SK-N-SH (cell line): Measurements from ENCODE around the gene SELENOM. TPM values are rescaled to one million over a fixed set of nuclear protein-coding genes. Genes with fewer than 3 reads are reported as not detected.
A peak's percentile ranks its signal among the peaks of the same experiment; 100 is the strongest.

Experiments
- CTCF ChIA-PET: fragments of 300-600, 350-600 bp; formaldehyde crosslinking; extraction: SDS; loops from one replicate; lab custom pipeline; 2021; lab: Yijun Ruan, JAX
- POLR2A ChIA-PET: fragments of 350-600 bp; sonication (Branson Sonifier 250); formaldehyde crosslinking; extraction: SDS; loops from one replicate; lab custom pipeline; 2020; ENCODE audit warnings: antibody characterized with exemption, inconsistent platforms; lab: Yijun Ruan, JAX
- DNase-seq: peaks from one replicate; pipeline ENCODE4 v3.0.0; 2012
- H2AFZ ChIP-seq: fragments of 200-600 bp; sonication (generic); 2 replicates; pipeline ENCODE4 v1.8.1; 2016; ENCODE audit warnings: antibody characterized with exemption, mild to moderate bottlenecking, low read depth
- H3F3A ChIP-seq: fragments of 200-600 bp; sonication (generic); replicated peaks from 2 replicates; pipeline ENCODE3; 2016; ENCODE audit warnings: antibody characterized with exemption, mild to moderate bottlenecking; ENCODE audit not compliant: insufficient read depth
- H3K27ac ChIP-seq, 2 experiments: fragments of 200-500 bp in 1 of 2; fragments of 200-600 bp in 1 of 2; sonication (Bioruptor generic) in 1 of 2; sonication (generic), shearing (Covaris generic) in 1 of 2; 2 replicates each; pipeline versions ENCODE4 v1.5.1 to v1.6.1; 2014 to 2016; ENCODE audit warnings: low read depth in 2 of 2, inconsistent platforms in 1 of 2, low read length in 1 of 2, mild to moderate bottlenecking in 1 of 2, mixed read lengths in 1 of 2
- H3K27me3 ChIP-seq: fragments of 200-600 bp; sonication (generic), shearing (Covaris generic); 2 replicates; pipeline ENCODE4 v1.6.1; 2016; ENCODE audit warnings: mixed run types; ENCODE audit not compliant: insufficient read depth
- H3K36me3 ChIP-seq, 2 experiments: fragments of 200-500 bp in 1 of 2; fragments of 200-600 bp in 1 of 2; sonication (Bioruptor generic) in 1 of 2; sonication (generic) in 1 of 2; replicated peaks in 1 of 2; 2 replicates each; pipeline versions ENCODE3 to v1.5.1; 2014 to 2016; ENCODE audit warnings: low read length in 1 of 2, mild to moderate bottlenecking in 1 of 2; ENCODE audit not compliant: insufficient read depth in 2 of 2, control insufficient read depth in 1 of 2
- H3K4me1 ChIP-seq, 2 experiments: fragments of 200-500 bp in 1 of 2; fragments of 200-600 bp in 1 of 2; sonication (Bioruptor generic) in 1 of 2; sonication (generic), shearing (Covaris generic) in 1 of 2; 2 replicates each; pipeline versions ENCODE4 v1.5.1 to v1.6.1; 2014 to 2016; ENCODE audit warnings: low read depth in 1 of 2, low read length in 1 of 2, mixed run types in 1 of 2; ENCODE audit not compliant: insufficient read depth in 2 of 2, control insufficient read depth in 1 of 2
- H3K4me2 ChIP-seq: fragments of 200-600 bp; sonication (generic), shearing (Covaris generic); 2 replicates; pipeline ENCODE4 v1.6.1; 2017; ENCODE audit warnings: mixed run types
- H3K4me3 ChIP-seq, 2 experiments: fragments of 200-500 bp in 1 of 2; fragments of 200-600 bp in 1 of 2; sonication (Bioruptor generic) in 1 of 2; sonication (generic), shearing (Covaris generic) in 1 of 2; 2 replicates each; pipeline versions ENCODE4 v1.5.1 to v1.8.1; 2014 to 2016; ENCODE audit warnings: low read depth in 2 of 2, inconsistent platforms in 1 of 2, low read length in 1 of 2, mild to moderate bottlenecking in 1 of 2, mixed read lengths in 1 of 2, moderate library complexity in 1 of 2
- H3K79me2 ChIP-seq: fragments of 200-600 bp; sonication (generic); 2 replicates; pipeline ENCODE4 v1.8.1; 2017; ENCODE audit warnings: mild to moderate bottlenecking; ENCODE audit not compliant: insufficient read depth
- H3K9ac ChIP-seq: fragments of 200-600 bp; sonication (generic); 2 replicates; pipeline ENCODE4 v1.6.1; 2017; ENCODE audit warnings: mixed run types
- H3K9me2 ChIP-seq: fragments of 200-600 bp; sonication (generic); 2 replicates; pipeline ENCODE4 v1.6.1; 2017; ENCODE audit warnings: mixed run types
- H3K9me3 ChIP-seq: fragments of 200-600 bp; sonication (generic); 2 replicates; pipeline ENCODE4 v1.6.1; 2017; ENCODE audit warnings: mixed run types, mild to moderate bottlenecking, moderate library complexity
- H4K20me1 ChIP-seq: fragments of 200-600 bp; sonication (generic); 2 replicates; pipeline ENCODE4 v1.6.1; 2017; ENCODE audit warnings: mild to moderate bottlenecking, mixed run types; ENCODE audit not compliant: insufficient read depth
- CHD2 ChIP-seq: fragments of 150-350 bp; IDR thresholded peaks from 2 replicates; pipeline ENCODE4 v1.6.1; 2018; ENCODE audit warnings: low read length; ENCODE audit not compliant: partially characterized antibody
- EP300 ChIP-seq, 2 experiments: IDR thresholded peaks; 2 replicates each; pipeline versions ENCODE4 v1.4.0 to v1.6.1; 2012; ENCODE audit warnings: borderline replicate concordance in 1 of 2, low read depth in 1 of 2, low read length in 1 of 2
- EZH2phosphoT487 ChIP-seq: fragments of 200-600 bp; sonication (generic); IDR thresholded peaks from 2 replicates; pipeline ENCODE4 v1.6.1; 2017; ENCODE audit warnings: low read depth, mixed run types, mild to moderate bottlenecking, antibody characterized with exemption, moderate library complexity, borderline replicate concordance
- FOSL2 ChIP-seq: IDR thresholded peaks from 2 replicates; pipeline ENCODE4 v1.4.0; 2012; ENCODE audit warnings: low read depth, mild to moderate bottlenecking, moderate library complexity, borderline replicate concordance
- FOXJ3 ChIP-seq: sonication (generic); formaldehyde crosslinking; IDR thresholded peaks from 2 replicates; pipeline ENCODE4 v1.5.1; 2020; ENCODE audit warnings: mild to moderate bottlenecking, missing genetic modification reagents
- FOXM1 ChIP-seq: IDR thresholded peaks from 2 replicates; pipeline ENCODE4 v1.4.0; 2012; ENCODE audit warnings: low read depth, mild to moderate bottlenecking
- GABPA ChIP-seq: IDR thresholded peaks from 2 replicates; pipeline ENCODE4 v1.4.0; 2012; ENCODE audit warnings: low read depth, mild to moderate bottlenecking
- GATA2 ChIP-seq: sonication (generic); formaldehyde crosslinking; IDR thresholded peaks from 2 replicates; pipeline ENCODE4 v1.5.0; 2020; ENCODE audit warnings: mild to moderate bottlenecking, missing genetic modification reagents
- IRF3 ChIP-seq: fragments of 150-350 bp; IDR thresholded peaks from 2 replicates; pipeline ENCODE4 v1.6.1; 2016; ENCODE audit warnings: mild to moderate bottlenecking, low read depth, low read length
- MAX ChIP-seq: IDR thresholded peaks from 2 replicates; pipeline ENCODE4 v1.4.0; 2012; ENCODE audit warnings: low read depth
- MEF2A ChIP-seq: IDR thresholded peaks from 2 replicates; pipeline ENCODE4 v1.4.0; 2012; ENCODE audit warnings: low read depth, borderline replicate concordance
- MXI1 ChIP-seq: IDR thresholded peaks from 2 replicates; pipeline ENCODE4 v1.6.1; 2012; ENCODE audit warnings: mild to moderate bottlenecking, low read depth, low read length, improper control_type of control experiment
- NFIC ChIP-seq: IDR thresholded peaks from 2 replicates; pipeline ENCODE4 v1.4.0; 2012; ENCODE audit warnings: borderline replicate concordance
- NRF1 ChIP-seq: IDR thresholded peaks from 2 replicates; pipeline ENCODE4 v1.6.1; 2012; ENCODE audit warnings: low read depth, mild to moderate bottlenecking, low read length
- RAD21 ChIP-seq: IDR thresholded peaks from 2 replicates; pipeline ENCODE4 v1.6.1; 2012; ENCODE audit warnings: mild to moderate bottlenecking, low read length
- REST ChIP-seq: IDR thresholded peaks from 2 replicates; pipeline ENCODE4 v1.6.1; 2012; ENCODE audit warnings: mild to moderate bottlenecking, low read depth, low read length, moderate library complexity
- RXRA ChIP-seq: IDR thresholded peaks from 2 replicates; pipeline ENCODE4 v1.4.0; 2012; ENCODE audit warnings: low read depth, mild to moderate bottlenecking, borderline replicate concordance
- SIN3A ChIP-seq: IDR thresholded peaks from 2 replicates; pipeline ENCODE4 v1.6.1; 2012; ENCODE audit warnings: low read depth, mild to moderate bottlenecking, low read length, moderate library complexity, borderline replicate concordance
- SMC3 ChIP-seq: IDR thresholded peaks from 2 replicates; pipeline ENCODE4 v1.6.1; 2012; ENCODE audit warnings: low read depth, low read length, improper control_type of control experiment
- TAF1 ChIP-seq: IDR thresholded peaks from 2 replicates; pipeline ENCODE4 v1.6.1; 2012; ENCODE audit warnings: low read depth, mild to moderate bottlenecking, low read length, moderate library complexity, borderline replicate concordance
- TCF12 ChIP-seq: IDR thresholded peaks from 2 replicates; pipeline ENCODE4 v1.4.0; 2012
- TEAD4 ChIP-seq: IDR thresholded peaks from 2 replicates; pipeline ENCODE4 v1.4.0; 2012; ENCODE audit warnings: mild to moderate bottlenecking, borderline replicate concordance; ENCODE audit not compliant: insufficient read depth
- WGBS: methylation state at CpG from one replicate; pipeline ENCODE4 v1.1.6; 2017; ENCODE audit warnings: low lambda C conversion rate; 5-methylcytosine and 5-hydroxymethylcytosine counted together
- polyA plus RNA-seq, 3 experiments: library from polyadenylated mRNA; depleted of rRNA; stranded (reverse); fragments of >200 nt; gene quantifications; 2 replicates each; pipeline ENCODE4 v1.2.3, GENCODE V29; 2012

SELENOM gene
- polyA plus RNA-seq, 1 of the 3 experiments (the other 2 are of a cell fraction): 117 TPM

DNA sequence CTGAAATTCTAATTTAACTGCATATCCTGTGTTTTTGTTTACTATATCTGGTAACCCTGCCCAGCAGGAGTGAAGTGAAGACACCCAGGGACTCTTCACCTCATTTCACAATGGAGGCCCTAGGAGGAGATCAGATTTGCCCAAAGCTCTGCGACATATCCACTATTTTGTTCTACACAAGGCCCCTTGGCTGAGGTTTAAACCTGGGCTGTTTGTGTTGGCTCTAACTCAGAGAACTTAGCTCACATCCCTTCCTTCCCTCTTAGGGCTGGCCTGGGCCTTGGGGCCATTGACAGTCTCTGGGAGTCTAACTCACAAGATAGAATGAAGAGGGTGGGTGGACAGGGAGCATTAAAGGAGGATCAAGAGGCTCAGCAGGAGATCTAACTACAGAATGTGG lies 41.1 kb upstream of the SELENOM start:
- Histone ChIP-seq H3K9me3 (0 out of 2 replicates have a peak, but pooled peaks cover 4% of the 10 kb centered on the region), H3K4me3 (no peak overlapping the region), H3K36me3 (no peaks in the 10 kb centered on the region), H3F3A (no peaks in the 10 kb centered on the region), H4K20me1 (no peaks in the 10 kb centered on the region), H3K9ac (no peak overlapping the region), H3K27me3 (no peaks in the 10 kb centered on the region), H3K27ac (no peak overlapping the region), H3K4me1 (peaks cover 0 to 4% of the 10 kb centered on the region in 2 experiments; a peak in 1 of 4 replicates), H3K4me2 (no peak overlapping the region), H2AFZ (peak overlapping the region; percentile 76), H3K9me2 (no peaks in the 10 kb centered on the region), H3K79me2 (no peaks in the 10 kb centered on the region)
- no peak for DNase-seq
- ChIA-PET POLR2A (no interaction called here), CTCF (interaction anchor here (0.5 to 6.6 kb wide), 23 partner anchors 9 to 385 kb away, joined by 3 to 53 read pairs (median 4); partner anchors contain the start of genes PLA2G3, RNF185 and SELENOM)
- no peak for TF ChIP-seq IRF3
- TF ChIP-seq RAD21: no peak
- TF ChIP-seq CHD2: no peak
- TF ChIP-seq MXI1: no peak
- no peak for TF ChIP-seq MEF2A
- TF ChIP-seq NFIC: no peak
- no peak for TF ChIP-seq TAF1
- TF ChIP-seq GATA2 (CRISPR knock-in tag): no peak
- TF ChIP-seq EZH2phosphoT487: no peak
- TF ChIP-seq TCF12: no peak
- no peak for TF ChIP-seq FOXM1
- TF ChIP-seq TEAD4: no peak
- 100% methylated on average over 1 of the region's 1 CpG for WGBS

DNA sequence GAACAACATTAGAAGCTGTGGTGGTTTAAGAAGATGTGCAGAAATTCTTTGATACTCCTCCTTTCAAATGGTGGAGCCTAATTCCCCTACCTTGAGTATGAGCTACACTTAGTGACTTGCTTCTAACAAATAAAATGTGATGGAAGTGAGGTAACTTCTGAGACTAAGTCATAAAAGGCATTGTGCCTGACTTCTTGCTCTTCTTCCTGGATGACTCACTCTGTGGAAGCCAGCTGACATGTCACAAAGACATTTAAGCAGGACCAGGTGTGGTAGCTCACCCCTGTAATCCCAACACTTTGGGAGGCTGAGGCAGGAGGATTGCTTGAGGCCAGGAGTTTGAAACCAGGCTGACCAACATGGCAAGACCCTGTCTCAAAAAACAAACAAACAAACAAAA lies 36.9 kb upstream of the SELENOM start:
- no peaks in the 10 kb centered on the region for H3K9me2 ChIP-seq
- H4K20me1 ChIP-seq: no peaks in the 10 kb centered on the region
- H3K27me3 ChIP-seq: no peaks in the 10 kb centered on the region
- POLR2A ChIA-PET: interaction anchor here (1.6 kb wide), 1 partner anchor 9 kb away, joined by 5 read pairs; no protein-coding TSS in a partner anchor
- no peak overlapping the region for H3K4me3 ChIP-seq
- H3K4me2 ChIP-seq: no peak overlapping the region
- 0 out of 2 replicates have a peak, but pooled peaks cover 4% of the 10 kb centered on the region for H3K9me3 ChIP-seq
- no peak for DNase-seq
- H2AFZ ChIP-seq: no peak overlapping the region
- CTCF ChIA-PET: interaction anchor here (1.1 to 5.0 kb wide), 7 partner anchors 9 to 59 kb away, joined by 3 to 22 read pairs (median 5); partner anchors contain the start of gene SELENOM
- H3K36me3 ChIP-seq: no peaks in the 10 kb centered on the region
- H3F3A ChIP-seq: no peaks in the 10 kb centered on the region
- H3K27ac ChIP-seq: peak overlapping the region in 1 of 2 experiments; percentile 72; a peak in 1 of 4 replicates
- H3K4me1 ChIP-seq: peaks cover 0 to 32% of the 10 kb centered on the region in 2 experiments; a peak in 2 of 4 replicates
- H3K79me2 ChIP-seq: no peaks in the 10 kb centered on the region
- no peak overlapping the region for H3K9ac ChIP-seq
- TF ChIP-seq GATA2 (CRISPR knock-in tag) (no peak), TCF12 (peak; percentile 24; the same call in 1 of the 2 replicates), SIN3A (no peak), REST (no peak), FOSL2 (peak; percentile 33; the same call in 1 of the 2 replicates), GABPA (no peak), TEAD4 (no peak), MAX (no peak), EP300 (IDR thresholded peaks at IDR 0.05; ENCODE audit: borderline replicate concordance in 1 of 2, low read depth in 1 of 2, low read length in 1 of 2) (no peak), IRF3 (no peak), SMC3 (no peak), FOXJ3 (CRISPR knock-in tag) (no peak), NRF1 (no peak), RXRA (no peak), MXI1 (no peak)
